Neural cell (in vitro differentiated cells): Measurements from ENCODE around the gene CRTC1. TPM values are rescaled to one million over a fixed set of nuclear protein-coding genes. Genes with fewer than 3 reads are reported as not detected.

Source experiments
- H2AFZ ChIP-seq: fragments of 200-600, 300-800 bp; sonication (generic), shearing (Covaris generic); 2 replicates; pipeline ENCODE4 v1.6.0; 2014; ENCODE audit warnings: low read depth, mild to moderate bottlenecking, antibody characterized with exemption, low read length, moderate library complexity
- H3F3A ChIP-seq: fragments of 200-600 bp; shearing (Covaris generic); 2 replicates; pipeline ENCODE4 v1.6.1; 2016; ENCODE audit warnings: mild to moderate bottlenecking, moderate library complexity, mixed read lengths, antibody characterized with exemption, low read length; ENCODE audit not compliant: insufficient read depth, poor library complexity, severe bottlenecking
- H3K27ac ChIP-seq: fragments of 200-600, 300-800 bp; sonication (generic), shearing (Covaris generic); 2 replicates; pipeline ENCODE4 v1.5.1; 2014; ENCODE audit warnings: mild to moderate bottlenecking, low read length, moderate library complexity
- H3K27me3 ChIP-seq: fragments of 300-800, 200-600 bp; sonication (generic), shearing (Covaris generic); 2 replicates; pipeline ENCODE4 v1.6.0; 2014; ENCODE audit warnings: mild to moderate bottlenecking, low read depth, low read length, moderate library complexity; ENCODE audit not compliant: insufficient read depth
- H3K36me3 ChIP-seq: fragments of 300-800, 200-600 bp; sonication (generic), shearing (Covaris generic); 2 replicates; pipeline ENCODE4 v1.5.1; 2014; ENCODE audit warnings: mild to moderate bottlenecking, antibody characterized with exemption, low read length, moderate library complexity; ENCODE audit not compliant: insufficient read depth
- H3K4me2 ChIP-seq: fragments of 300-800, 200-600 bp; sonication (generic), shearing (Covaris generic); 2 replicates; pipeline ENCODE4 v1.6.0; 2014; ENCODE audit warnings: mild to moderate bottlenecking, low read length
- H3K4me3 ChIP-seq: fragments of 300-800, 200-600 bp; sonication (generic), shearing (Covaris generic); 2 replicates; pipeline ENCODE4 v1.5.1; 2014; ENCODE audit warnings: mild to moderate bottlenecking, low read length, moderate library complexity
- H3K79me2 ChIP-seq: fragments of 200-600 bp; shearing (Covaris generic); replicated peaks from 2 replicates; pipeline ENCODE4 v1.6.0; 2014; ENCODE audit warnings: mild to moderate bottlenecking, low read length, moderate library complexity; ENCODE audit not compliant: insufficient read depth
- H3K9ac ChIP-seq: fragments of 300-800, 200-600 bp; sonication (generic), shearing (Covaris generic); 2 replicates; pipeline ENCODE4 v1.6.1; 2016; ENCODE audit warnings: mild to moderate bottlenecking, low read length, mixed read lengths
- H3K9me2 ChIP-seq: fragments of 200-600 bp; shearing (Covaris generic); 2 replicates; pipeline ENCODE4 v1.6.1; 2016; ENCODE audit warnings: mild to moderate bottlenecking, low read length, mixed read lengths; ENCODE audit not compliant: insufficient read depth
- H3K9me3 ChIP-seq: fragments of 200-600, 300-800 bp; sonication (generic), shearing (Covaris generic); 2 replicates; pipeline ENCODE4 v1.6.1; 2016; ENCODE audit warnings: mild to moderate bottlenecking, mixed run types, low read length, moderate library complexity, mixed read lengths
- H4K20me1 ChIP-seq: fragments of 200-600 bp; shearing (Covaris generic); 2 replicates; pipeline ENCODE4 v1.6.1; 2016; ENCODE audit warnings: mild to moderate bottlenecking, mixed run types; ENCODE audit not compliant: insufficient read depth
- CTCF ChIP-seq: fragments of 450-650 bp; IDR thresholded peaks from 2 replicates; pipeline ENCODE4 v1.5.1; 2014; ENCODE audit warnings: antibody characterized with exemption, mild to moderate bottlenecking, moderate library complexity; ENCODE audit not compliant: poor library complexity, severe bottlenecking
- EP300 ChIP-seq: fragments of 450-650 bp; conservative IDR thresholded peaks from 2 replicates; pipeline ENCODE4 v1.6.1; 2014; ENCODE audit warnings: antibody characterized with exemption, mild to moderate bottlenecking, moderate library complexity; ENCODE audit not compliant: poor library complexity, severe bottlenecking
- EZH2 ChIP-seq: fragments of 200-600, 300-800 bp; shearing (Covaris generic), sonication (generic); IDR thresholded peaks from 2 replicates; pipeline ENCODE4 v1.6.1; 2014; ENCODE audit warnings: antibody characterized with exemption, low read length, borderline replicate concordance, mild to moderate bottlenecking; ENCODE audit not compliant: insufficient read depth, poor library complexity, severe bottlenecking
- MXI1 ChIP-seq: fragments of 450-650 bp; conservative IDR thresholded peaks from 2 replicates; pipeline ENCODE4 v1.6.1; 2014; ENCODE audit warnings: antibody characterized with exemption, mild to moderate bottlenecking; ENCODE audit not compliant: poor library complexity, severe bottlenecking
- POLR2AphosphoS5 ChIP-seq: IDR thresholded peaks from 2 replicates; pipeline ENCODE4 v1.6.1; 2012
- RAD21 ChIP-seq: fragments of 450-650 bp; conservative IDR thresholded peaks from 2 replicates; pipeline ENCODE4 v1.6.1; 2014; ENCODE audit warnings: antibody characterized with exemption, mild to moderate bottlenecking, moderate library complexity
- REST ChIP-seq: IDR thresholded peaks from 2 replicates; pipeline ENCODE4 v1.6.1; 2012; ENCODE audit warnings: borderline replicate concordance
- SMC3 ChIP-seq: fragments of 450-650 bp; conservative IDR thresholded peaks from 2 replicates; pipeline ENCODE4 v1.6.1; 2014; ENCODE audit warnings: antibody characterized with exemption, mild to moderate bottlenecking, moderate library complexity; ENCODE audit not compliant: poor library complexity
- TAF1 ChIP-seq: IDR thresholded peaks from 2 replicates; pipeline ENCODE4 v1.6.1; 2012; ENCODE audit warnings: low read depth
- polyA plus RNA-seq: library from polyadenylated mRNA; depleted of rRNA; stranded (reverse); fragments of >200 nt; gene quantifications from 2 replicates; pipeline ENCODE4 v1.2.3, GENCODE V29; 2014

Gene CRTC1
- polyA plus RNA-seq, 1 donor from 2014 or later = 10.4 TPM

GRCh38 chr19:18713550-18714117 is 30.2 kb downstream of the CRTC1 start:
- Histone ChIP-seq H3K27ac (no peak overlapping the region), H3K36me3 (no peaks in the 10 kb centered on the region), H3K27me3 (no peaks in the 10 kb centered on the region), H4K20me1 (no peaks in the 10 kb centered on the region), H3K9me3 (no peaks in the 10 kb centered on the region), H3K9ac (no peak overlapping the region), H3K4me2 (no peak overlapping the region), H3K79me2 (no peaks in the 10 kb centered on the region), H3K9me2 (no peaks in the 10 kb centered on the region), H3K4me3 (no peak overlapping the region), H2AFZ (no peak overlapping the region), H3F3A (no peaks in the 10 kb centered on the region)
- TF ChIP-seq RAD21 (no peak), EZH2 (no peak), SMC3 (no peak), TAF1 (no peak), EP300 (no peak), CTCF (no peak), POLR2AphosphoS5 (no peak), REST (no peak), MXI1 (no peak)

- Histone ChIP-seq H2AFZ (no peak overlapping the region), H4K20me1 (no peaks in the 10 kb centered on the region)
Observed at GRCh38 chr19:18715416-18715815, 31.9 kb downstream of the CRTC1 start.

More at GRCh38 chr19:18715416-18715815, 31.9 kb downstream of the CRTC1 start:
- no peak for TF ChIP-seq EZH2
- TF ChIP-seq REST = no peak
- TF ChIP-seq SMC3 = no peak
- no peak for TF ChIP-seq EP300
- no peak for TF ChIP-seq MXI1
- no peak for TF ChIP-seq CTCF
- no peak for TF ChIP-seq TAF1
- TF ChIP-seq RAD21 = no peak
- no peak overlapping the region for H3K27ac ChIP-seq
- no peak overlapping the region for H3K9ac ChIP-seq
- H3K79me2 ChIP-seq = no peaks in the 10 kb centered on the region
- no peak overlapping the region for H3K4me3 ChIP-seq
- no peaks in the 10 kb centered on the region for H3K9me2 ChIP-seq
- H3K27me3 ChIP-seq = no peaks in the 10 kb centered on the region
- H3F3A ChIP-seq = no peaks in the 10 kb centered on the region
- H3K9me3 ChIP-seq = no peaks in the 10 kb centered on the region
- no peak overlapping the region for H3K4me2 ChIP-seq
- H3K36me3 ChIP-seq = no peaks in the 10 kb centered on the region
